IPS-NIHi11 (cell line): ENCODE data around the gene BCR.

Source experiments
- DNase-seq: peaks from one replicate; pipeline ENCODE4 v3.0.0; 2012; ENCODE audit warnings: mixed read lengths, low spot score

The BCR gene

GRCh38 chr22:23245045-23245798, 64.9 kb downstream of the BCR start:
- no peak for DNase-seq

DNA sequence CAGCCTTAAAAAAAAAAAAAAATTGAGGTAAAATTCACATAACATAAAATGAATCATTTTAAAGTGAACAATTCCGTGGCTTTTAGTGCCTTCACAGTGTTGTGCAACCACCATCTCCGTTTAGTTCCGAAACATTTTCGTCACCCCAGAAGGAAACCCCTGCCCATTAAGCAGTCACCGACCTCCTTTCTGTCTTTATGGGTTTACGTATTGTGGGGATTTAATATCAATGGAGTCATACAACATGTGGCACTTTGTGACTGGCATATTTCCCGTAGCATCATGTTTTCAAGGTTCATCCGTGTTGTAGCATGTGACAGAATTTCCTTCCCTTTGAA, 65.5 kb downstream of the BCR start:
- DNase-seq = no peak

GRCh38 chr22:23246982-23247766, 66.9 kb downstream of the BCR start:
- no peak for DNase-seq

DNA sequence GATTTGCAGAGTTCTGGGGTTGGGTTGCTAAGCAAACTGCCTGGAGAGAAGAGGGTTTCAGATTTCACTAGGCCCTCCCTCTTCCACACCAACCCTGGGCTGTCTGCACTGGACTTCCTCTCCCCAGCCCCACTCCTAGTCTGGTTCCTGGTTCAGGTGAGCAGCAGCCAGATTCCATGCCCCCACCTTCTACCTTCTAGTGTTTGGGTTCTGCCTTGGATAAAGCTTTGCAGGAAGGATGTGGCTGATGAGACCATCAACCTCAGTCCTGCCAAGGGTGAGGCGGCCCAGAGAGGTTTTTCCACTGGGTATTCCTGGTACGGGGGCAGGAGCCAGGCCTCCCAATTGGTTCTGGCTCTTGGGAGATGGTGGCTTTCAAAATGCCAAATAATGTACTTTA, 68.3 kb downstream of the BCR start:
- DNase-seq = peak; percentile 76

GRCh38 chr22:23250056-23250784, 69.9 kb downstream of the BCR start:
- no peak for DNase-seq

GRCh38 chr22:23250785-23251363, 70.6 kb downstream of the BCR start:
- DNase-seq = no peak

DNA sequence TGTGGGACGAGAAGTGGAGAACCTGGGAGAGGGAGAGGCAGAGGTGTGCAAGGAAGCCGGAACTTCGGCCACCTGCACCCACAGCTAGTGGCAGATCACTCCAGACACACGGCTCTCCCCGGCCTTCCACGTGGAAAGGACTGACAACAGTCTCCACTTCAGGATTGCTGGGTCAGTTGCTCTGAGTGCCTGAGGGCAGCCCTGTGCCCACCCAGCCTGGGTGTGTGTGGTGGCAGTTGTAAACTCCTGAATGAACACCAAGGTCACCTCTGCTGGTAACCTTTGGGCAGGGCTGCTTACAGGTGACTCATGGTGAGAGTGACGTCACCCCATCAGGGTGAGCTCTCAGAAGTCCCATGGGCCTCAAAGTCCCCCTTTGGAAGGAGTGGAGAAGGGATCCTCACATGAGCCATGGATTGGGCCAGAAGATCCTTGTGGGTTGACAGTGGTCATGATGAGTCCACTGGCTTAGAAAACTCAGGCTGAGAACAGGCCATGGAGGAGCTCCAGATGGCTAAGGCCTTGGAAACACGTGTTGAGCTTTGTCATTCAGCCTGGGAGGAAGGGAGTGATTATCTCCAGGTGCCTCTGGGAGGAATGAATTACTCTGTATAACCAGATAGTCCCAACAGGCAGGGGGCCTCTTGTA, 71.3 kb downstream of the BCR start:
- DNase-seq = no peak

DNA sequence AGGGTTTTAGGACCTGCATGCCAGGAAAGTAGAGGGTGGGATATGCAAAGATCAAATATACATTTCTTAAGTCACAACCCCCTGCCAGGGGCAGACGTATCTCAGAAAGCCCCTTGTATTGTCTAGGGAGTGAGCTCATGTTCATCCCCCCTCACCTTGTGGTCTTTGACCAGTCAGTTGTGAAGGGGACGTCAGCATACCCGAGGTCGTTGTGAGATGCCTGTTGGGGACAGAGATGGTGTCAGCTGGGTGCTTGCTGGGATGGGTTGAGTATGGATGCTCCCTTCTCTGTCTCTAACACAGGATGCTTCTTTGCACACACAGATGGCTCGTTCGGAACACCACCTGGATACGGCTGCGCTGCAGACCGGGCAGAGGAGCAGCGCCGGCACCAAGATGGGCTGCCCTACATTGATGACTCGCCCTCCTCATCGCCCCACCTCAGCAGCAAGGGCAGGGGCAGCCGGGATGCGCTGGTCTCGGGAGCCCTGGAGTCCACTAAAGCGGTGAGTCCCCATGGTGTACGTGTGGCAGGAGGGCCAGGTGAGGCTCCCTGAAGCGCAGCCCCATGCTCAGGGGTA, 73.3 kb downstream of the BCR start:
- no peak for DNase-seq

- no peak for DNase-seq
Measured at GRCh38 chr22:23255506-23256170, 75.3 kb downstream of the BCR start.

GRCh38 chr22:23256171-23256932, 76.0 kb downstream of the BCR start:
- DNase-seq = no peak

- no peak for DNase-seq
Measured at GRCh38 chr22:23256986-23257888, 76.9 kb downstream of the BCR start.

- DNase-seq = no peak
Measured at GRCh38 chr22:23257889-23258825, 77.8 kb downstream of the BCR start.

DNA sequence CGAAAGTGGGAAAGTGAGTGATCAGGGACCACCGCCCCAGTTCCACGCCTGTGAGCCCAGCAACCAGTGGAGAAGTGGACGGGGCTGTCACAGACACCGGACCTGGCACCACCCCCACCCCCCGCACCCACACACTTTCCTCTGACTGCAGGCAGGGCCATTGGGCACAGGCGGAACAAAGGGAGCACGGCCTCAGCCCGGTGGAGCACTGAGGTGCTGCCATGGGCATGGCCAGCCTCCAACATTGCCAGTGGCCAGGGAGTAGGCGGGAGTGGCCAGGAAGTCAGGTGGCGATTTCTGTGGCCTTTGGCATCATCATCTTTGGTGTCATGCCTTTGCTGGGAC, 78.5 kb downstream of the BCR start:
- no peak for DNase-seq

DNA sequence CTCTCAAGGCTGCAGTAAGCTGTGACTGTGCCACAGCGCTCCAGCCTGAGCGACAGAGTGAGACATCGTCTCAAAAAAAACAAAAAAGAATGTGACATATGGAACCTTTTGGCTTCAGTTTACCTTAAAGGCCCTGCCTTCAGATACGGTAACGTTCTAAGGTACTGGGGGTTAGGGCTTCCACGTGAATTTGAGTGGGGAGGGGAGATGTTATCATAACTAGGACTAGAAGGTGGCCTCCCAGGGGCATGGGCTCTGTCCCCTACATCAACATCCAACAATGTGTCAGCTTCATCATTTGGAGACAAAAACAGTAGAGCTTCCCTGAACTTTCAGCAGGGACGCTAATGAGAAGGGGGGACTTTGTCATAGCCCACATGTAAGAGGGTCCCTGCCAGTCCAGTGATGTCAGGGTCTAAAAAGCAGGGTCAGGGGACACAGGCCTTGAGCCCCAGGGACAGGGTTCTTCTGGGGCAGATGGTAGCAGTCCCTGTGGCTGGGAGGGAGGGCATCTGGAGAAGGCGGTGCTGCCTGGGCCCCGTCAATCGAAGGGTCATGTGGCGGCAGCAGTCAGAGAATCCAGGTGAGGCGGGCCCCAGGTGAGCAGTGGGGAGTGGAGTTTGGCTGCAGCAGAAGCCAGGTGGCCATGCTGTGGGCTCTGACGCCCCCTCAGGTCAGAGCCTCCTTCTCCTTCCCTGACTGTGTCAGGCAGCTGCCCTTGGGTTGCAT, 79.8 kb downstream of the BCR start:
- peak; percentile 73 for DNase-seq

GRCh38 chr22:23260645-23261581, 80.6 kb downstream of the BCR start:
- DNase-seq = no peak

- DNase-seq = no peak
Measured at GRCh38 chr22:23261900-23262450, 81.7 kb downstream of the BCR start.
